CD4-positive, alpha-beta T cell treated with Interleukin-17A for 4 hours (primary cell): Measurements from ENCODE around the gene MMP11.

Source experiments
- DNase-seq: peaks from one replicate; pipeline ENCODE4 v3.0.0-alpha.2; 2020; ENCODE audit warnings: mixed read lengths

MMP11 gene

GRCh38 chr22:23762842-23763578 lies 9.6 kb upstream of the MMP11 start, which contains the start of gene C22orf15:
TSS of gene C22orf15 (plus strand) at chr22:23762990. CDS start at chr22:23763307, 317 bp downstream.
- DNase-seq: peak; percentile 56

GRCh38 chr22:23763579-23763945 lies 9.1 kb upstream of the MMP11 start:
- DNase-seq: peak; percentile 79

DNA sequence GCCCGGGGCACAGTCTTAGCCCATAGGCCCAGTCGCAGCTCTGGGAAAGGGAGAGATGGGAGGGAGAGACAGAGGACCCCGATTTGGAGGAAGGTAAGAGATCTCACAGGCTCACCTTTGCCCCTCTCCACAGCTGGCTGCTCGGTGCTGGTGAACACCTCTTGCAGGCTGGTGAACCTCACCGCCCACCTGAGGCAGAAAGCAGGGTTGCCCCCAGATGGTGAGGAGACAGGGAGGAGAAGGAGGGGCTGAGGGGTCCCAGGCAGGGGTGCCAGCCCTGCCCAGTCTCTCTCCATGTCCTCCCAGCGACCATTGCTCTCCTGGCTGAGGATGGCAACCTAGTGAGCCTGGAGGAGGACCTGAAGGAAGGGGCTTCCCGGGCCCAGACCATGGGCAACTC lies 8.7 kb upstream of the MMP11 start:
- DNase-seq: no peak

GRCh38 chr22:23764899-23765881 lies 7.5 kb upstream of the MMP11 start:
- DNase-seq: no peak

DNA sequence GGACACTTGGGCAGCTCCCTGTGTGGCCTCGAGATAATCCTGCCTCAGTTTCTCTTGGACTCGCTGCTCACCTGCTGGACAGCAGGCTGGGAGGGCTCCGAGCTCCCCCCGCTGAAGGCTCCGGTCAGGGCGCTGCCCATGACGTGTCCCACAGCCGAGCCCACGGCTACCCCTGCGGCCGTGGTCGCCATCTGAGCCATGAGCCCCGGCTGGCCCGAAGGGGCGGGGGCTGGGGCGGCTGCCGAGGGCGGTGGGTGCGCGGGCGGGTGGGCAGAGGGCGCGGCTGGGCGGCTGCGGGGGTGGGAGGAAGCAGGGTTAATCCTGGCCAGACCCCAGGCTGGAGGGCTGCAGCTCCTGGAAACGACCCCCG lies 5.4 kb upstream of the MMP11 start:
- DNase-seq: no peak

DNA sequence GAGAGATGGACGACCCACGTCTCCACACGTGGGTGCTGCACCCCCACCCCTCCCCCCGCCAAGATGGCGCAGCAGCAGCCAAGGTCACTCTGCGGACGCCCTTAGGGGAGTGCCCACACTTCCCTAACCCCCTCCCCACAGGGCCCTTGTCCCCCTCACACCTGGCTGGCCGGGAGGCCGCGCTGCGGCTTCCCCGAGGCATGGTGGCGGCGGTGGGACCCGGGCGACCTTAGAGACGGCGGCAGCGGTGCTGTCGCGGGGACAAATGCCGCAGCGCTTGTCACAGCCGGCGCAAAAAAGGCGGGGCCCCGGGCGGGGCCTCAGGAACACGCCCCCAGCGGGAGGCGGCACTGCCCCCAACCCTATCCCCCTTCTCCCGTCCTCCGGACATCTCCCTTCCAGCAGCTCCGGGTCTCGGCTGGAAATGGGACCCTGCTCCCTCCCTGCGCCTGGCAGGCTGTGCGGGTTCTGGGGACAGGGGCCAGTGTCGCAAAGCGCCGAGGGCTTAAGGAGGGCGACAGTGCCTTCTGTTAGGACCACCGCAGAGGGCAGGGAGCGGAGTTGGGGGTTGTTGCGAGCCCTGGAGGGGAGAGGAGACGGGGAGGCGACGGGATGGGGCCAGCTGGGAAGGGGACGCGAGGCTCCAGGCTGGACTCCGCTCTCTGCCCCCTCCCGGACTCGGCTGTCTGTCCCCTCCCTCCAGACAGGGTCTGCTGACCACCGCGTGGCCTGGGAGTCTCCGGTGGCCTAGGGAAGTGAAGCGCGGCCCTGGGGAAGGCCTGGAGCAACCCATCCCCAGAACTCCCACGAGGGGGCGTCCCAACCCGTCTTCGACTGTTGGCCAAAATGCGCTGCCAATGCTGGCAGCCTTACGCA lies 4.7 kb upstream of the MMP11 start, which contains the start of gene CHCHD10:
TSS of gene CHCHD10 (minus strand) at position 300 of the 876 bp plus-strand sequence. CDS start at position 202, 98 bp downstream.
- DNase-seq: peak; percentile 86

- no peak for DNase-seq
These were observed 3.2 kb upstream of the MMP11 start for GRCh38 chr22:23769321-23769965.

DNA sequence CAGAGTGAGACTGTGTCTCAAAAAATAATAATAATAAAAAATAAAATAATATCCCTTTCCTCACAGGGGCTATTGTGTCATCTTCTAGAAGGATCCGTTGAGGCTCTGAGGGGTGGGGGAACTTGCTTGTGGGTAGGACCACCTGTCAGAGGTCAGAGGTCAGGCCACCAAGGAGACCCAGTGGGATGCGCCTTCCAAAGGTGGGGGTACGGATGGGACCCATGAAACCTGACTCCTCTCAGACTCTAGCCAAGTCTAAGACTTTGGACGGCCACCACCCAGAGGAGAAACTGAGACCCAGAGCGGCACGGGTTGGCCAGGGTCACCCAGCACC lies 367 bp upstream of the MMP11 start:
- DNase-seq: no peak

GRCh38 chr22:23773483-23774113 lies 949 bp downstream of the MMP11 start:
- DNase-seq: no peak

GRCh38 chr22:23774114-23774921 lies 1.7 kb downstream of the MMP11 start:
- no peak for DNase-seq

GRCh38 chr22:23774922-23775436 lies 2.3 kb downstream of the MMP11 start:
- no peak for DNase-seq

GRCh38 chr22:23775779-23776375 lies 3.2 kb downstream of the MMP11 start:
- no peak for DNase-seq

DNA sequence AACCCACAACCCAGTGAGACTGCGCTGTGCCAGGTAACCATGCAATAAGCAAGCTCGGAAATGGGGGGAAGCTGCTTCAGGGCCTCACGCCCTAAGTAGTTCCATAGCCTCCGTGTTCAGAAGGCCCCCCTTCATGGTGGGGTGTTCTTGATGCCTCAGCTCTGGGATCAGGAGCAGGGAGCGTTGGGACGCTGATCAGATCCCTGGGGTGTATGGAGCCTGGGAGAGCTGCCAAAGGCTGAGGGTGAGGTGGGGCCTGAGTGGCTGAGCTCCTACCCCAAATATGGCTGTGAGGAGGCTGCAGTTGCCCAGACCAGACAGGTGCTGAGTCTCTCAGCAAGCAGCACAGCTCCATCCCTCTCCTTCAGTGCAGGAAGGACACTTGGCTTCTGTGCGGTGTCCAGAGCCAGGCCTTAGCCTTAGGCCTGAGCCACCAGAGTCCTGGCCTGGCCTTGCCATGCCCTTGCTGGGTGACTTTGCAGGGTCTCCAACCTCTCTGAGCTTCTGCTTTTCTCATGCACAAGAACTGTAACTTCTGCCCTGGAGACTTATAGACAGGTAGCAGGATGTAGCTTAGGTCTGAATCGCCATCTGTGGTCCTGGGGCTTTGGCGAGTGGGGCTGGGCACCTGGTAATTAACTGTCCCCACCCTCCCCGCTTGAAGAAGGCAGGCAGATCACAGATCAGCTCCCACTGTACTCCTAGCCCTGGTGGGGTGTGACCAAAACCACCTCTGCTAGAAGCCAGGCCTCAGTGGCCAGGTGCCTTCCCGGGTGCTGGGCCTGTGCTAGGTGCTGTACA lies 5.3 kb downstream of the MMP11 start:
- no peak for DNase-seq

DNA sequence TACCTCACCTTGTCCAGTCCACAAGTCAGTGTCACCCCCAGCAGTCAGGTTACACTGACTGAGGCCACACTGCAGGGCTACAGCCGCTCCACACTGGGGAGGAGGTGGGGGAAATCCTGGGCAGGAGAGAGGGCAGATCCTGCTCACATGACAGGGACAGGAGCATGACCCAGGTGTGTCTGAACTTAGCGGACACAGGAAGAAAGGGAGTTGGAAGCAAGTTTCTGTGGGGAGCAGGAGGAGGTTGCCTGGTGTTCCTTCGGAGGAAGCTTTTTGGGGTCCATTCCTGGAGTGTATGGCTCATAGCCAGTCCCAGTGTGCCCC lies 5.9 kb downstream of the MMP11 start:
- DNase-seq: no peak

DNA sequence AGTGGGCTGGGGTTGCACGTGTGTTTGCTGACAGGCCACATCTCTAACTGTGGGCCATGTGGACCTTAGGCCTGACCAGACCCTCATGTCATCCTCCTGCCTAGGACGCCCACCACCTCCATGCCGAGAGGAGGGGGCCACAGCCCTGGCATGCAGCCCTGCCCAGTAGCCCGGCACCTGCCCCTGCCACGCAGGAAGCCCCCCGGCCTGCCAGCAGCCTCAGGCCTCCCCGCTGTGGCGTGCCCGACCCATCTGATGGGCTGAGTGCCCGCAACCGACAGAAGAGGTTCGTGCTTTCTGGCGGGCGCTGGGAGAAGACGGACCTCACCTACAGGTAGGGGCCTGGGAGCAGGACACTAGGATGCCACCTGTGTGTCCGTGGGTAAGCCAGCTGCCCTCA lies 6.4 kb downstream of the MMP11 start:
- DNase-seq: no peak

GRCh38 chr22:23779731-23780130 lies 7.1 kb downstream of the MMP11 start:
- DNase-seq: no peak

- no peak for DNase-seq
These were observed 7.6 kb downstream of the MMP11 start for GRCh38 chr22:23780146-23780748.

DNA sequence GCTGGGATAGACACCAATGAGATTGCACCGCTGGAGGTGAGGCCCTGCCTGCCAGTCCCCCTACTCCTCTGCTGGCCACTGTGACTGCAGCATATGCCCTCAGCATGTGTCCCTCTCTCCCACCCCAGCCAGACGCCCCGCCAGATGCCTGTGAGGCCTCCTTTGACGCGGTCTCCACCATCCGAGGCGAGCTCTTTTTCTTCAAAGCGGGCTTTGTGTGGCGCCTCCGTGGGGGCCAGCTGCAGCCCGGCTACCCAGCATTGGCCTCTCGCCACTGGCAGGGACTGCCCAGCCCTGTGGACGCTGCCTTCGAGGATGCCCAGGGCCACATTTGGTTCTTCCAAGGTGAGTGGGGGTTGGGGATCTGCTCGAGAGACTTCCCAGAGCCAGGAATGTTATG lies 8.4 kb downstream of the MMP11 start:
- no peak for DNase-seq

GRCh38 chr22:23781511-23782183 lies 9.0 kb downstream of the MMP11 start:
- no peak for DNase-seq
